WI38 (cell line): ENCODE measurements around the gene USP15.

Experiments used
- H3K4me3 ChIP-seq: 2 replicates; pipeline ENCODE4 v1.5.1; 2011; ENCODE audit warnings: low read depth, mild to moderate bottlenecking, control low read depth, low read length
- CTCF ChIP-seq: IDR thresholded peaks from 2 replicates; pipeline ENCODE4 v1.5.1; 2012; ENCODE audit warnings: low read depth, mild to moderate bottlenecking, control low read depth, low read length

The USP15 gene

GRCh38 chr12:62270872-62271271 is 10.7 kb downstream of the USP15 start:
- no peak overlapping the region for H3K4me3 ChIP-seq
- no peak for TF ChIP-seq CTCF

GRCh38 chr12:62272936-62273552 is 12.8 kb downstream of the USP15 start:
- TF ChIP-seq CTCF = no peak
- H3K4me3 ChIP-seq = no peak overlapping the region

GRCh38 chr12:62273724-62274380 is 13.6 kb downstream of the USP15 start:
- no peak for TF ChIP-seq CTCF
- H3K4me3 ChIP-seq = no peak overlapping the region

GRCh38 chr12:62278022-62278421 is 17.8 kb downstream of the USP15 start:
- no peak for TF ChIP-seq CTCF

GRCh38 chr12:62279058-62279457 is 18.9 kb downstream of the USP15 start:
- no peak for TF ChIP-seq CTCF
- no peak overlapping the region for H3K4me3 ChIP-seq

More at GRCh38 chr12:62278022-62278421, 17.8 kb downstream of the USP15 start:
- H3K4me3 ChIP-seq = no peak overlapping the region

- TF ChIP-seq CTCF = no peak
- no peak overlapping the region for H3K4me3 ChIP-seq
Observed at GRCh38 chr12:62279961-62280360, 19.8 kb downstream of the USP15 start.

GRCh38 chr12:62282057-62282774 is 22.0 kb downstream of the USP15 start:
- TF ChIP-seq CTCF = no peak
- H3K4me3 ChIP-seq = no peak overlapping the region
